Vagina (tissue), 2 donors: ENCODE results near the gene MCOLN1.

Experiments
- CTCF ChIP-seq, 3 experiments: fragments of 450-650 bp in 2 of 3; fragments of 200-600 bp in 1 of 3; sonication (generic) in 1 of 3; IDR thresholded peaks; one replicate each; pipeline ENCODE4 v1.5.1; 2017 to 2019; ENCODE audit warnings: antibody characterized with exemption in 3 of 3, mild to moderate bottlenecking in 2 of 3, moderate library complexity in 2 of 3
- POLR2A ChIP-seq, 2 donors: fragments of 450-650 bp; IDR thresholded peaks; one replicate each; pipeline ENCODE4 v1.6.1; 2017; ENCODE audit warnings: antibody characterized with exemption in 2 of 2, mild to moderate bottlenecking in 2 of 2, moderate library complexity in 2 of 2

GRCh38 chr19:7554990-7555864 is 32.8 kb downstream of the MCOLN1 start:
- TF ChIP-seq CTCF (IDR thresholded peaks at IDR 0.05) (no peak), POLR2A (IDR thresholded peaks at IDR 0.05) (no peak)
